Measurements from ENCODE around the gene IGLL1.

The IGLL1 gene

DNA sequence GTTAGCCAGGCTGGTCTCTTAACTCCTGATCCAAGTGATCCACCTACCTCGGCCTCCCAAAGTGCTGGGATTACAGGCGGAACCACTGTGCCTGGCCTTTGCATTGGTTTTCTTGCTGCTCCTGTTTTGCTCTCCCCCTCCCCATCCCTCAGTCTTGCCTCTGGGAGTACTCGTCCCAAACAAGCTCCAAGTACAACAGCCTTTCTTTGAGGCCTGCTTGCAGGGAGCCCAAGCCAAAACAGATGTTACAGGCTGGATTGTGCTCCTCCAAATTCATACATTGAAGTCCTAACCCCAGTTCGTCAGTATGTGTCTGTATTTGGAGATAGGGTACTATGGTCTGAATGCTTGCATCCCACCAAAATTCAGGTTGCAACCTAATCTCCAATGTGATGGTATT lies 8.6 kb downstream of the IGLL1 start:
- no peak overlapping the region for H3K4me3 ChIP-seq (ENCODE audit: low read length)
- DNase-seq (ENCODE audit: low read depth): no peak
- TF ChIP-seq, protein P1, sequence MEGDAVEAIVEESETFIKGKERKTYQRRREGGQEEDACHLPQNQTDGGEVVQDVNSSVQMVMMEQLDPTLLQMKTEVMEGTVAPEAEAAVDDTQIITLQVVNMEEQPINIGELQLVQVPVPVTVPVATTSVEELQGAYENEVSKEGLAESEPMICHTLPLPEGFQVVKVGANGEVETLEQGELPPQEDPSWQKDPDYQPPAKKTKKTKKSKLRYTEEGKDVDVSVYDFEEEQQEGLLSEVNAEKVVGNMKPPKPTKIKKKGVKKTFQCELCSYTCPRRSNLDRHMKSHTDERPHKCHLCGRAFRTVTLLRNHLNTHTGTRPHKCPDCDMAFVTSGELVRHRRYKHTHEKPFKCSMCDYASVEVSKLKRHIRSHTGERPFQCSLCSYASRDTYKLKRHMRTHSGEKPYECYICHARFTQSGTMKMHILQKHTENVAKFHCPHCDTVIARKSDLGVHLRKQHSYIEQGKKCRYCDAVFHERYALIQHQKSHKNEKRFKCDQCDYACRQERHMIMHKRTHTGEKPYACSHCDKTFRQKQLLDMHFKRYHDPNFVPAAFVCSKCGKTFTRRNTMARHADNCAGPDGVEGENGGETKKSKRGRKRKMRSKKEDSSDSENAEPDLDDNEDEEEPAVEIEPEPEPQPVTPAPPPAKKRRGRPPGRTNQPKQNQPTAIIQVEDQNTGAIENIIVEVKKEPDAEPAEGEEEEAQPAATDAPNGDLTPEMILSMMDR (IDR thresholded peaks at IDR 0.05; ENCODE audit: insufficient read depth, low read depth, low read length, missing control alignments): no peak

DNA sequence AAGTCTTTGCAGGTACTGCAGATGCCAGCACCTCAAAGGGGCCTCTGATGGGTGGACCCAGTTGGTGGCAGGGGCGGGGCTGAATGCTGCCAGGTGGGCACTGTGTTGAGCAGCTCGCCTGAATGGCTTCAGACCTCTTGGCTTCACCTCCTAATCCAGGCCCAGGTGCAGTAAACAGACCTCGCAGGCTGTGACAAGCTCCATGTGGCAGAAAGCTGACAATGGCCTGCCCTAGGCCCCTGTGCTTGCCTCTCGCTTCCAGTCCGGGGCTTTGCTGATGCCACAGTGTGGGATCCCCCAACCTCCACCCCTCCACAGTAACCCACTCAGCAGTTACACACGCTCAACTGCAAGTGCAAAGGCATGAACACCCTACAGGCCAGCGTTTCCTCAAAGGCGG lies 9.4 kb downstream of the IGLL1 start:
- DNase-seq (ENCODE audit: low read depth): no peak
- H3K4me3 ChIP-seq (ENCODE audit: low read length): no peak overlapping the region
- TF ChIP-seq, protein P1 (IDR thresholded peaks at IDR 0.05; ENCODE audit: insufficient read depth, low read depth, low read length, missing control alignments): no peak

DNA sequence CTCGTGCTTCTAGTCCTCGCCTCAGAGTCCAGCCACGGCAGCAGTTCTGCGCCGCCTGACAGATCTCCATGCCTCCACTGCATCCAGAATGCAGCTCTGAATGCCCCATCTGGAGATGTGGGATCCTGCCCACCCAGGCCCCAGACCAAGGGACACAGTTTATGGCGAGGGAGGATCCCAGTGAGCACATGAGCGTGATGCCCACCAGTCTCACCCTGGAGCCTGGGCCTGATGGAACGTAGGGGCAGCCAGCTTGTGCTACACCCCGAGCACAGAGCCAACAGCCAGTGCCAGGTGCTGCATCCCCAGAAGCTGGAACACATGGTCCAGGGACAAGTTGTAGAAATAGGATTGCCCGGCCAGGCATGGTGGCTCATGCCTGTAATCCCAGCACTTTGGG lies 10.4 kb downstream of the IGLL1 start:
- H3K4me3 ChIP-seq (ENCODE audit: low read length): no peak overlapping the region
- DNase-seq (ENCODE audit: low read depth): no peak
- TF ChIP-seq, protein P1 (IDR thresholded peaks at IDR 0.05; ENCODE audit: insufficient read depth, low read depth, low read length, missing control alignments): no peak

DNA sequence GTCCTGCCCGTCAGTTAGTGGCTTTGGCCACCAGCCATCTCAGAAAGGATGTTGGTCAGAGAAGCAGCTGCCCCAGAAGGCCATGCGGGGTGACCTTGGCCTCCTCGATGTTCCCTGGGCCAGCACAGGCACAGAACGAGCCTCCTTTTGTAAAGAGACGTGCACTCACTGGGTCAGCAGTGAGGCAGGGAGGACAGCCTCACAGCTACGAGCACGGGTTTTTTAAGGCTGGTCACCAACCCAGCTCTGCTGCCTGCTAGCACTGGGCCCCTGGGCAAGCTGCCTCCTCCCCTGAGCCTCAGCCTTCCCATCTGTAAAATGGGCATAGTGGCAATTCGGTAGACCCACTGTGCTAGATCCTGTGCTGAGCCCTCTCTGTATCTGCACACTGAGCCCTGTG lies 10.8 kb downstream of the IGLL1 start:
- no peak overlapping the region for H3K4me3 ChIP-seq (ENCODE audit: low read length)
- TF ChIP-seq, protein P1 (IDR thresholded peaks at IDR 0.05; ENCODE audit: insufficient read depth, low read depth, low read length, missing control alignments): no peak
- no peak for DNase-seq (ENCODE audit: low read depth)

DNA sequence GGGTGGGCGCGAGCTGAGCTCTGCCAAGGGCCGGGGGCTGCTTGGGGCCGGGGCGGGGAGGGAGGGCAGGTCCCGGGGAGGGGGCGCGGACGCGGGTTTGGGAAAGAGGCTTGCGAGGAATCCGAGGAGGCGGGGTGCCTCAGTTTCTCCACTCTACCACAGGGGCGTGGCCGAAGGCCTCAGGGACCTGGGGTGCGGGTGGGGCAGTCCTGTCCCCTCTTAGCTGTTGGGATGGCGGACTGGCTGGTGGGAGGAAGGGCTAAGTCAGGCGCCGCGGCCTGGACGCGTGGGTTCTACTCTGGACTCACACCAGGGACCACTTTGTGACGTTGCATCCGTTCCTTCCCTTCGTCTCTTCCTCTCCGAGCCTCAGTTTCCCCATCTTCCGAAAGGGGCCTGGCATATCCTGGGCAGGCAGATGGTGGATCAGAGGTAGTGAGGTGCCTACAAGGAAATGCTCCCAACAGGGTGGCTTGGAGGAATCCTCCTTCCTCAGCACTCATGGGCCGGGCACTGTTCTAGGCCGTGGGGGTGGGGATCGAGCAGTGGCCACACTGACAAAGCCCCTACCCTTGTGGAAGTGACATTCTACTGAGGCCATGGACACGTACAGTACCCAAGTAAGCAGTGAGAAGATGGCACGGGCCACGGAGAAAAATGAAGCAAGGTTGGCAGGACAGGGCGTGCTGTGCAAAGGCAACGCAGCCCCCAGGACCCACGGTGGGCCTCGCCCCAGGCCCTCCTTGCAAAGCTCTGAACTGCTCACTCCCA lies 13.2 kb downstream of the IGLL1 start:
- DNase-seq (ENCODE audit: low read depth): no peak
- TF ChIP-seq, protein P1 (IDR thresholded peaks at IDR 0.05; ENCODE audit: insufficient read depth, low read depth, low read length, missing control alignments): no peak
- H3K4me3 ChIP-seq (ENCODE audit: low read length): no peak overlapping the region

DNA sequence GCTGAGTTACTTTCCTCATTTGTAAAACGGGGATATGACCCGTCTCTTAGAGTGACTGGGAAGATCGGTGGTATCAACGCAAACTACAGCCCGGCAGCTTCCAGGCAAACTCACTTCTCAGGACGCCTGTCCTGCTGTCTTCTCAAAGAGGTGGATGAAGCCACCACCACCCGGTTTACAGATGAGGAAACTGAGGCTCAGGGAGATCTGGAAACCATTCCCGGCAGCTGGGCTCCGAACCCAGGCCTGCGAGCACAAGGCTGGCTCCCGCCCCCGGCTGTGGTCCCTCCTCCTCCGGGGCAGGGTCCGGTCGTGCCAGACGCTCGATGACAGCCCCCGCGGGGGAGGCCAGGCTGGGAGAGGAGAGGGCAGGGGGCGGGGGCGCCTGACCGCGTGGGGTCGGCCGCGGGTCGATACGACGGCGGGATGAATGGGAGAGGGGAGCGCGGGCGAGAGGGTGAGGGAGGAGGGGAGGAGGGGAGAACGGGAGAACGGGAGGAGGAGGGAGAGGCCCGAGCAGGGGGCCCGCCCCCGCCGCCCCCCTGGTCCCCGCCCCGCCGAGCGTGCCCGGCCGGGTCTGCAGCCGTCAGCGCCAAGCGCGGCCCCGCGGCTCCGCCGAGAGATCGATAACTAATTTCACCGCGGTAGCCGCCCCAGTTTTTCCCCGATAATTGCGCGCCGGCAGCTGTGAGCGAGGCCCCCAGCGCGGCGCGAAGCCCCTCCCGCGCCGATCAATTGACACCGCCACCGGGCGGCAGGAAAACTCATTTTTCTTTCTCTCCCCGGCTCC lies 14.0 kb downstream of the IGLL1 start:
- TF ChIP-seq, protein P1 (IDR thresholded peaks at IDR 0.05; ENCODE audit: insufficient read depth, low read depth, low read length, missing control alignments): no peak
- H3K4me3 ChIP-seq (ENCODE audit: low read length): no peak overlapping the region
- no peak for DNase-seq (ENCODE audit: low read depth)
